ENCODE results near the gene S1PR4. TPM values are rescaled to one million over a fixed set of nuclear protein-coding genes. Genes with fewer than 3 reads are reported as not detected.
A peak's percentile ranks its signal among the peaks of the same experiment; 100 is the strongest.

The S1PR4 gene
- total RNA-seq, 2 donors from 2014 or later, result 1.2 to 6.4 TPM

DNA sequence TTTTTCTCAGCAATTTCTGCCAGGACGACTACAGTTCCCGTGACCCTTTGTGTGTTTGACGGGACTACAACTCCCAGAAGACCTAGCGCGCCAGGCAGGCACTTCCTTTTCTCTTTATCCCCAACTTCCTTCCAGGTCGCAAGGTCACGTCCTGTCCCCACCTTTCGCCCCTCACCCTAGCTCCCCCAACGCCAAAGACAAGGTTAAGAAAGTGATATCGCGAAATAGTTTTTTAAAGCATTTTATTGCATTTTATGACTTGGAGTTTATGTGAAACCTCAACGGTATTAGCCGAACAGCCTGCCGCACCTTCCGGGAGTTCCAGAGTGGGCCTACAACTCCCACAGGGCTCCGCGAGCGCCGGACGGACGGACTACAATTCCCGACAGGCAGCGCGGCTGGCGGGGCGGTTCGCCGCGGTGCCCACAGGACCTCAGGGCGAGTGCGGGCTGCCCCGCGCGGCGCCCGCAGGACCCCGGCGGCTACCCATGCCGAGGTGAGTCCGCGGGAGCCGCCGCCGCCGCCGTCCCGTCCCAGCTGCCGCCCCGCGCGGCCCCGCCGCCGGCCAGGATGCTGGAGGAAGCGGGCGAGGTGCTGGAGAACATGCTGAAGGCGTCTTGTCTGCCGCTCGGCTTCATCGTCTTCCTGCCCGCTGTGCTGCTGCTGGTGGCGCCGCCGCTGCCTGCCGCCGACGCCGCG is 7.0 kb downstream of the S1PR4 start, which contains the start of gene NCLN:
Gene NCLN (plus strand): TSS at position 470 of the 699 bp plus-strand sequence. CDS start 101 bp downstream, at position 571.
- DNase-seq (ENCODE audit: low spot score) (peak; percentile 81), ATAC-seq (ENCODE audit: insufficient number of reproducible peaks, low FRiP score, low read depth) (peak; percentile 91)
- H3K27ac ChIP-seq, result peak within 1 kb of the TSS; percentile 71 to 78
- no peaks in the 10 kb centered on the region for H3K36me3 ChIP-seq
- H3K27me3 ChIP-seq (replicated peaks; ENCODE audit: insufficient read depth), result no peaks in the 10 kb centered on the region
- peaks cover 10 to 23% of the 10 kb centered on the region in 2 donors for H3K4me1 ChIP-seq (ENCODE audit: control insufficient read depth in 1 of 2, low read depth in 2 of 2)
- TF ChIP-seq, protein P1, sequence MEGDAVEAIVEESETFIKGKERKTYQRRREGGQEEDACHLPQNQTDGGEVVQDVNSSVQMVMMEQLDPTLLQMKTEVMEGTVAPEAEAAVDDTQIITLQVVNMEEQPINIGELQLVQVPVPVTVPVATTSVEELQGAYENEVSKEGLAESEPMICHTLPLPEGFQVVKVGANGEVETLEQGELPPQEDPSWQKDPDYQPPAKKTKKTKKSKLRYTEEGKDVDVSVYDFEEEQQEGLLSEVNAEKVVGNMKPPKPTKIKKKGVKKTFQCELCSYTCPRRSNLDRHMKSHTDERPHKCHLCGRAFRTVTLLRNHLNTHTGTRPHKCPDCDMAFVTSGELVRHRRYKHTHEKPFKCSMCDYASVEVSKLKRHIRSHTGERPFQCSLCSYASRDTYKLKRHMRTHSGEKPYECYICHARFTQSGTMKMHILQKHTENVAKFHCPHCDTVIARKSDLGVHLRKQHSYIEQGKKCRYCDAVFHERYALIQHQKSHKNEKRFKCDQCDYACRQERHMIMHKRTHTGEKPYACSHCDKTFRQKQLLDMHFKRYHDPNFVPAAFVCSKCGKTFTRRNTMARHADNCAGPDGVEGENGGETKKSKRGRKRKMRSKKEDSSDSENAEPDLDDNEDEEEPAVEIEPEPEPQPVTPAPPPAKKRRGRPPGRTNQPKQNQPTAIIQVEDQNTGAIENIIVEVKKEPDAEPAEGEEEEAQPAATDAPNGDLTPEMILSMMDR (IDR thresholded peaks at IDR 0.05), result no peak
- peak within 1 kb of the TSS; percentile 85 for H3K4me3 ChIP-seq
- no peaks in the 10 kb centered on the region for H3K9me3 ChIP-seq

DNA sequence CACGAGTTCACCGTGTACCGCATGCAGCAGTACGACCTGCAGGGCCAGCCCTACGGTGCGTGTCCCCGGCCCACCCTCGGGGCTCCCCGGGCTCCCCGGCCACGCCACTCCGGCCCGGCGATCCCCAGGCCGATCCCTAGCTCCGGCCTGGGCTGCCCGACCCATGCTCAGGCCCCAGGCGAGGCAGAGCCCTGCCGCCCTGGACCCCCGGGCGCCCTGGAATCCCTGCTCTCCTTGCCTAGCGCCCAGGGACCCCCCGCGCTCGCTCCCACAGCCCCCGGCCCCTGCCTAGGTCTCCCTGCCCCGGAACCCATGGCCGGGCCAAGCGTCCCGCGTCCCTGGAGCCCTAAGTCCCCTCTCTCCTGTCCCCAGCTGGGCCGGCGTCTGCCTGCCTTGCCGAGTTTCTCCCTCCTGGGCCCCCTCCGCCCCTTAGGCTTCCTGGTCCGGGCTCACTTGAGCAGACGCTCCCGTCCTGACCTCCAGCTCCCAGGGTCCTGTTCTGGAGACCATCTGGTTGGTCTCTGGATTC is 7.7 kb downstream of the S1PR4 start:
- Histone ChIP-seq H3K27ac (no peak overlapping the region), H3K4me3 (peak overlapping the region; percentile 85), H3K27me3 (replicated peaks; ENCODE audit: insufficient read depth) (no peaks in the 10 kb centered on the region), H3K4me1 (ENCODE audit: control insufficient read depth in 1 of 2, low read depth in 2 of 2) (peaks cover 10 to 23% of the 10 kb centered on the region in 2 donors), H3K9me3 (no peaks in the 10 kb centered on the region), H3K36me3 (no peaks in the 10 kb centered on the region)
- ATAC-seq (ENCODE audit: insufficient number of reproducible peaks, low FRiP score, low read depth) (no peak), DNase-seq (ENCODE audit: low spot score) (no peak)
- TF ChIP-seq, protein P1 (IDR thresholded peaks at IDR 0.05), result no peak

DNA sequence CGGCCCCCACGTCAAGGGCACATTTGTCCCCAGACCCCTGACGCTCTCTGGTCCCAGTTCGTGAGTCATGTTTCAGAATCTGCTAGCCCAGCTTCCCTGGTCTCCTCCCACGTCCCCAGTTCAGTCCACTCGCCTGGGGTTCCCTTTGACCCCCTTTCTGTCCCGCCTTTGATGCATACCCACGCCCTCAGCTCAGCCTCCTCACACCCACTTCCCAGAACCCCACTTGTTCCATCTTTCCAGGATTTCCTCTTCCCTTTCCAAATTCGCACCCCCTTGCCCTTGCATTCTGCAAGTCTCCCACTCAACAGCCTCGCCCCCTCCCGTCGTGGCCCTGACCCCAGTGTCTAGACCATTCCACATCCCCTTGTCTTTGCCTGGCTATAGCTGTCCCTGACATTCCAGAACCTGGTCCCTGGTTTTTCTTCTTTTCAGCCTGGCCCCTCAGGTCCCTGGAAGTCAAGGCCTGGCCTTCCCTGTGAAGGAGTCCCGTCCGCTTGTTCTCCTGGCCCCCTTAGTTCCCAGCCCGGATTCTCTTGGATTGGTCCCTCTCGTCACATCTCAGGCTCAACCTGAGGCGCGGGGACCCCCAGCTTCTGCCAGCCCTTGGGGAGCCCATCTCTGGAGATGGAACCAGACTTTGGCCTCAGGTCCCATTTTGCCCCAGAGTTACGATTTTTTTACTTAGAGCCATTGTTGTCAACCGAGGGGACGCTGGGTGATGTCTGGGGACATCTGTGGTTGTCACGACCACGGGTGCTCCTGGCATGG is 8.5 kb downstream of the S1PR4 start:
- TF ChIP-seq, protein P1 (IDR thresholded peaks at IDR 0.05), result no peak

DNA sequence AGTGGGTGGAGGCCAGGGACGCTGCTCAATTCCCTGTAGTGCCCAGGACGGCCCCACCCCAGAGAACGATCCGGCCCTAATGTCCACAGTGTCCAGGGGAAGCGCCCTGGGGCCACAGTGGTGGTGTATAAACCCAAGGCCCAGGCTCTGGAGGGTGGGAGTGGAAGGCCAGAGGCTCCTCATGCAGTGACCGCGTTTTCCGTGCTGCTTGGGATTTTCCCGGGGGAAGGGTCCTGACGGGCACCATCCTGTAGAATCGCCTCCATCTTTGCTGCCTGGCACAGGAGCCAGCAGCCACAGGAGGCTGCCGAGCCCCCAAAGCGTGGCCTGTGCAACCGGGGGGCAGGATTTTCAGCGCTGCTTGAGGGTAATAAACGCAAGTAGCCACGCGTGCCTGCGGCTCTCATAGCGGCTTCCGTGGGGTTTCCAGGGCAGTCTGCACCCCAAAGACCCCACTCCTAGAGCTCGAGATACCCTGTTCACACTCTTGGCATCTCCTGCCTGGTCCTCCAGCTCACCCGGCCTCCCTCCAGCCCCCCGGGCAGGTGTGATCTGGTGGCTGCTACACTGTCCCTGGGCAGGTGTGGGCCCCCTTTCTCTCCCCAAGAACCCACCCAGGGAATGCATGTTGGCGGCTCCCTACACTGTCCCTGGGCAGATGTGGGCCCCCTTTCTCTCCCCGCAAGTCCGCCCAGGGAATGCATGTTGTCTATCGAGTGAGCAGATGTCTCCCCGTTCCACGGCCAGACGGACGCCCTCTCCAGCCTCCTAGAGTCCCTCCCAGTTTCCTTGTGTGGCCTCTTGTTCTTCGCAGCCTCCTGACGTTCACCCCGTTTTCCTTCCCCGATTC is 9.3 kb downstream of the S1PR4 start:
- DNase-seq (ENCODE audit: low spot score) (no peak), ATAC-seq (ENCODE audit: insufficient number of reproducible peaks, low FRiP score, low read depth) (no peak)
- no peaks in the 10 kb centered on the region for H3K9me3 ChIP-seq
- H3K27me3 ChIP-seq (replicated peaks; ENCODE audit: insufficient read depth), result no peaks in the 10 kb centered on the region
- no peak overlapping the region for H3K27ac ChIP-seq
- H3K4me3 ChIP-seq, result no peak overlapping the region
- no peaks in the 10 kb centered on the region for H3K36me3 ChIP-seq
- H3K4me1 ChIP-seq (ENCODE audit: control insufficient read depth in 1 of 2, low read depth in 2 of 2), result peaks cover 10 to 23% of the 10 kb centered on the region in 2 donors
- TF ChIP-seq, protein P1 (IDR thresholded peaks at IDR 0.05), result no peak

More for the DNA sequence above, 8.5 kb downstream of the S1PR4 start:
- H3K27ac ChIP-seq, result no peak overlapping the region
- no peaks in the 10 kb centered on the region for H3K36me3 ChIP-seq
- DNase-seq (ENCODE audit: low spot score) (no peak), ATAC-seq (ENCODE audit: insufficient number of reproducible peaks, low FRiP score, low read depth) (no peak)
- H3K9me3 ChIP-seq, result no peaks in the 10 kb centered on the region
- H3K27me3 ChIP-seq (replicated peaks; ENCODE audit: insufficient read depth), result no peaks in the 10 kb centered on the region
- peak overlapping the region; percentile 85 for H3K4me3 ChIP-seq
- H3K4me1 ChIP-seq (ENCODE audit: control insufficient read depth in 1 of 2, low read depth in 2 of 2), result peaks cover 10 to 23% of the 10 kb centered on the region in 2 donors

Measured in thoracic aorta (tissue), 2 donors.